MCF 10A (cell line): ENCODE results near the gene EGF. TPM values are rescaled to one million over a fixed set of nuclear protein-coding genes. Genes with fewer than 3 reads are reported as not detected.

Experiments used
- BruUV-seq: library from RNA; stranded (reverse); fragments of 400-500 nt; replicated peaks from 2 replicates; lab custom pipeline; 2021; lab: Mats Ljungman, UMichigan
- CTCF ChIA-PET: fragments of 300-600 bp; sonication (Branson Sonifier 250); formaldehyde crosslinking; extraction: SDS; loops from one replicate; lab custom pipeline; 2021; ENCODE audit warnings: antibody characterized with exemption, inconsistent platforms; lab: Yijun Ruan, JAX
- POLR2A ChIA-PET: fragments of 300-600, 350-650 bp; sonication (Branson Sonifier 250); formaldehyde crosslinking; extraction: SDS; loops from one replicate; lab custom pipeline; 2020; ENCODE audit warnings: antibody characterized with exemption, inconsistent platforms; lab: Yijun Ruan, JAX
- DNase-seq: peaks from one replicate; pipeline ENCODE4 v3.0.0-alpha.2; 2018; ENCODE audit not compliant: unreplicated experiment
- H3K27ac Mint-ChIP-seq: one replicate; pipeline ENCODE4 v1.8.0; 2022; ENCODE audit warnings: mild to moderate bottlenecking, low read depth, mixed read lengths; ENCODE audit not compliant: unreplicated experiment
- H3K27me3 Mint-ChIP-seq: one replicate; pipeline ENCODE4 v1.8.0; 2022; ENCODE audit warnings: mixed read lengths; ENCODE audit not compliant: insufficient read depth, unreplicated experiment
- H3K36me3 Mint-ChIP-seq: one replicate; pipeline ENCODE4 v1.8.0; 2022; ENCODE audit warnings: mild to moderate bottlenecking, moderate library complexity, mixed read lengths; ENCODE audit not compliant: insufficient read depth, unreplicated experiment
- H3K4me1 Mint-ChIP-seq: one replicate; pipeline ENCODE4 v1.8.0; 2022; ENCODE audit warnings: mixed read lengths; ENCODE audit not compliant: insufficient read depth, unreplicated experiment
- H3K4me3 Mint-ChIP-seq: one replicate; pipeline ENCODE4 v1.8.0; 2022; ENCODE audit warnings: mild to moderate bottlenecking, moderate library complexity, mixed read lengths; ENCODE audit not compliant: unreplicated experiment
- H3K9me3 Mint-ChIP-seq: one replicate; pipeline ENCODE4 v1.8.0; 2022; ENCODE audit warnings: mixed read lengths; ENCODE audit not compliant: unreplicated experiment
- CTCF ChIP-seq: fragments of 200-600 bp; IDR thresholded peaks from one replicate; pipeline ENCODE4 v1.8.0; 2022; ENCODE audit warnings: antibody characterized with exemption, mild to moderate bottlenecking; ENCODE audit not compliant: unreplicated experiment
- intact Hi-C: fragments of 100-400 bp; cut with micrococcal nuclease; formaldehyde crosslinking; loops from 2 replicates; pipeline ENCODE4 v1.14.1; 2022
- total RNA-seq: library from RNA; stranded (reverse); gene quantifications from 2 replicates; pipeline ENCODE4 v1.2.3, GENCODE V29; 2022

The EGF gene
- total RNA-seq, 1 experiment from 2014 or later = 0.12 TPM

- Mint-ChIP-seq H3K4me1 (no peaks in the 10 kb centered on the region), H3K9me3 (no peaks in the 10 kb centered on the region), H3K27me3 (no peaks in the 10 kb centered on the region), H3K4me3 (no peak overlapping the region), H3K27ac (no peak overlapping the region), H3K36me3 (no peaks in the 10 kb centered on the region)
- DNase-seq = no peak
- intact Hi-C loops = no loop called here
- no TSS peak for BruUV-seq
- CTCF ChIA-PET = interaction anchor here (0.6 kb wide), 1 partner anchor 1397 kb away, joined by 3 read pairs; no protein-coding TSS in a partner anchor
- TF ChIP-seq CTCF = no peak
- POLR2A ChIA-PET = no interaction called here
These were observed 32.9 kb upstream of the EGF start for GRCh38 chr4:109879636-109880314.

- TF ChIP-seq CTCF = no peak
- Mint-ChIP-seq H3K27ac (no peak overlapping the region), H3K9me3 (no peaks in the 10 kb centered on the region), H3K27me3 (no peaks in the 10 kb centered on the region), H3K4me3 (no peak overlapping the region), H3K36me3 (no peaks in the 10 kb centered on the region), H3K4me1 (no peaks in the 10 kb centered on the region)
- intact Hi-C loops = no loop called here
- POLR2A ChIA-PET = no interaction called here
- CTCF ChIA-PET = no interaction called here
- DNase-seq = no peak
- no TSS peak for BruUV-seq
These were observed 26.4 kb upstream of the EGF start for GRCh38 chr4:109886303-109886702.

- H3K36me3 Mint-ChIP-seq = no peaks in the 10 kb centered on the region
- no peaks in the 10 kb centered on the region for H3K4me1 Mint-ChIP-seq
- DNase-seq = no peak
- CTCF ChIA-PET = interaction anchor here (0.5 kb wide), 1 partner anchor 1142 kb away, joined by 3 read pairs; no protein-coding TSS in a partner anchor
- no peaks in the 10 kb centered on the region for H3K9me3 Mint-ChIP-seq
- no peak overlapping the region for H3K4me3 Mint-ChIP-seq
- TF ChIP-seq CTCF = no peak
- H3K27ac Mint-ChIP-seq = no peak overlapping the region
- POLR2A ChIA-PET = no interaction called here
- intact Hi-C loops = no loop called here
- BruUV-seq = no TSS peak
- H3K27me3 Mint-ChIP-seq = no peaks in the 10 kb centered on the region
These were observed 25.6 kb upstream of the EGF start for GRCh38 chr4:109887071-109887470.

GRCh38 chr4:109890076-109890475 lies 22.6 kb upstream of the EGF start:
- no peak for DNase-seq
- Mint-ChIP-seq H3K4me1 (no peaks in the 10 kb centered on the region), H3K27me3 (no peaks in the 10 kb centered on the region), H3K36me3 (no peaks in the 10 kb centered on the region), H3K27ac (no peak overlapping the region), H3K9me3 (no peaks in the 10 kb centered on the region), H3K4me3 (no peak overlapping the region)
- ChIA-PET CTCF (no interaction called here), POLR2A (no interaction called here)
- TF ChIP-seq CTCF = no peak
- no TSS peak for BruUV-seq
- intact Hi-C loops = no loop called here
